GM18867 (cell line): ENCODE data around the gene OR14A2.
"Not testable (repeated sequence)": the region's sequence is repeated elsewhere in the genome, so short reads cannot be mapped to it uniquely, and the experiment has no call there.

Experiments
- ATAC-seq: cut with Tn5 transposase; IDR thresholded peaks from one replicate; pipeline ENCODE4 v1.9.1; 2021; ENCODE audit warnings: mild to moderate bottlenecking, moderate library complexity; ENCODE audit not compliant: unreplicated experiment

The OR14A2 gene

GRCh38 chr1:247748041-247748440 lies at the start of gene OR14A2:
Gene OR14A2 (minus strand): TSS chr1:247748141.
- no peak for ATAC-seq

GRCh38 chr1:247797518-247797917 lies 49.6 kb upstream of the OR14A2 start:
- no peak for ATAC-seq

DNA sequence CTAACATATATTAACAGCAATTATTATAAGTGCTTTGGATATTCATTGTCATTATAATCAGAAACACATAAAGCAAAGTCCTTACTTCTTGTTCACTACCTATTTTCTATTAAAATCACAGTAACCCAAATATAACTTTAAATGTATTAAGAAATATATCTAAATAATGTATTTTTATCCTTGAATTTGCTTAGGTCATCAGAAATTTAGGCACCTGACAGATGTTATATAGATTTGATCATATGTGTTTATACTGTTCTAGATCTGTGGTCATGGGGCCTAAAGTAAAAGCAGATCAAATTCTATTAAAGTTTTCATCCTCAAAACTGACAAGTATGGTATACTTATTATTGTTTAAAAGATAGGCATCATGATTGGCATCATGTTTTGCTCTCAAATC lies 21.7 kb upstream of the OR14A2 start:
- ATAC-seq: no peak

GRCh38 chr1:247760456-247760855 lies 12.5 kb upstream of the OR14A2 start, which contains the start of gene OR1C1:
Gene OR1C1 (minus strand): TSS chr1:247760556. CDS start chr1:247758406, 2,150 bp downstream.
- ATAC-seq: no peak

- not testable (repeated sequence) for ATAC-seq
These were observed 6.4 kb upstream of the OR14A2 start for GRCh38 chr1:247754311-247754710.

GRCh38 chr1:247749870-247750269 lies 1.9 kb upstream of the OR14A2 start:
- no peak for ATAC-seq

- no peak for ATAC-seq
These were observed 325 bp downstream of the OR14A2 start for GRCh38 chr1:247747616-247748015.

DNA sequence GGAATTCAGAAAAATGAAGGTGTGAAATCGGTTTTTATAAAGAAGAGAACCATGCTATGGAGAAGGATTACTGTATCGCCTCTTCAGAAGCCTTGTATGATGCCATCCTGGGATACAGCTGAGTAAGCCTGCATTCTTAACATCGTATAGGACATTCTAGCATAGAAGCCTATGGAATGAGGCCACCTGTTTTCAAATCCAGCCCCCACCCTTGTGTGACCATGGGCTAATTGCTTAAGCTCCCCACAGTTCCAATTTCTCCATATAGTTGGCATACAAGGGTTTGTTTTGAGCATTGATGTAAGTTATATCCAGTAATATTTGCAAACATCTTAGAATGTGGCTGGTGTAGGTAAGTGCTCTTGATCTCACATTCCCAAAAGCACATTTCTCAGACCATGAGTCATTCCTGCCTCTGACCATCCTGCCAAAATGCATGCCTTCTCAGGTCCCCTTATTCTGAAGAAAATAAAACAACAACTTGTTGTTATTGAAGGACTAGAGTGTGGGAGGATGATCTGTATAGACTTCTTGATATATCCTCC lies 1.5 kb downstream of the OR14A2 start:
- no peak for ATAC-seq

GRCh38 chr1:247742215-247742760 lies 5.7 kb downstream of the OR14A2 start:
- not testable (repeated sequence) for ATAC-seq

- no peak for ATAC-seq
These were observed 6.2 kb downstream of the OR14A2 start for GRCh38 chr1:247741756-247742155.

DNA sequence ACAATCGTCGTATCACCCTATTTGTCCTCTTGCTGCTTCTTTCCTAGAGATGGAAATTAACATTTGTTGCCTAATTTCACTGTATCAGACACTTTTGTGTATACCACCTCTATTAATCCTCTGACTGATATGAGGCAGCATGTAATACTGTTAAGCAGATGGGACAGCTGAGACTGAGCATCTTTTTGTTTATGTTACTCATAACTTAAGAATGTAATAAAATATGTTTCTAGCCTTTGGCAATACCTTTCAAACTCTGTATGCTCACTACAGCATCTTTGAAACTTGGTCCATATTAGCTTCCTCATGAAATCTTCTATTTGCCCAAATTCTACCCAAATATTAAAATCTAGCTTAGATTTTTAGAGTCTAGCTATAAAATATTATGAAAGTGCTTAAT lies 7.2 kb downstream of the OR14A2 start:
- no peak for ATAC-seq

DNA sequence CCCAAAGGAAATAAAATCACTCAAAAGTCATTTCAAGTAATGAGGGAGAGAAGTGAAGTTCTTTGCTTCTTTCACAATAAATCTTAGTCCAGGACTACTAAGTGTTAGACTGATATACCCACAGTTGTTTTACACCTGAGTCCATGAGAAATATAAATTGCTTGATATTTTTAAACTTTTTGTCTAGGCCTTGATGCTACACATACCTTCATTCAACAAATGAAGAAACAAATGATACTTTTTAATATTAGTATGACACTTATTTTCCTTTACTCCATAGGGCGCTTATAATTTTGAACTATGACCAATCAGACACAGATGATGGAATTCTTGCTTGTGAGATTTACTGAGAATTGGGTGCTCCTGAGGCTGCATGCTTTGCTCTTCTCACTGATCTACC lies 9.6 kb downstream of the OR14A2 start, which contains the start of gene OR14K1:
TSS of gene OR14K1 (plus strand) at position 301 of the 400 bp plus-strand sequence. CDS start at position 301, 0 bp downstream.
- ATAC-seq: no peak

- ATAC-seq: no peak
These were observed 26.7 kb downstream of the OR14A2 start for GRCh38 chr1:247721222-247721621.

GRCh38 chr1:247716546-247716945 lies 31.4 kb downstream of the OR14A2 start, which contains the start of gene OR6F1:
Gene OR6F1 (minus strand): TSS chr1:247716646. CDS start chr1:247712755, 3,891 bp downstream.
- ATAC-seq: no peak

- ATAC-seq: no peak
These were observed 34.2 kb downstream of the OR14A2 start for GRCh38 chr1:247713753-247714152.

- ATAC-seq: not testable (repeated sequence)
These were observed 37.3 kb downstream of the OR14A2 start for GRCh38 chr1:247710681-247711080.

GRCh38 chr1:247701338-247701737 lies 46.6 kb downstream of the OR14A2 start:
- ATAC-seq: no peak

- ATAC-seq: peak; percentile 94
These were observed 66.5 kb downstream of the OR14A2 start for GRCh38 chr1:247681288-247681897.

DNA sequence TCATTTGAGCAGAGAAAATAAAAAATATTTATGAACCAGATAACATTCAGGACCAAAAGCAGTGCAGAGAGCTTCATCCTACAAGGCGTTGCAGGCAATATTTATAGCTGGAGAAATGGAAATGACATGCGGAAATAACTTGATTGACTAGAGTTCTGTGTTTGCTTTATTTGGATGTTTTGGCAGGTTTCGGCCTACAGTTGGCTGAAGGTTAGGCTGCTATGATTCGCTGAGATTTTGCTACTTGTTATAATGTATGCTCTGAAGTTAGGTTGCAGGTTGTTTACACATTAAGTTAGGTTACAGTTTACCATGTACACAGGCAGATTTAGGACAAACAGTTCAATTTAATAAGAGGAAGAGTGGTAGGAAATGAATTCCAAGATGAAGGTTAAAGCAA lies 67.8 kb downstream of the OR14A2 start:
- no peak for ATAC-seq

DNA sequence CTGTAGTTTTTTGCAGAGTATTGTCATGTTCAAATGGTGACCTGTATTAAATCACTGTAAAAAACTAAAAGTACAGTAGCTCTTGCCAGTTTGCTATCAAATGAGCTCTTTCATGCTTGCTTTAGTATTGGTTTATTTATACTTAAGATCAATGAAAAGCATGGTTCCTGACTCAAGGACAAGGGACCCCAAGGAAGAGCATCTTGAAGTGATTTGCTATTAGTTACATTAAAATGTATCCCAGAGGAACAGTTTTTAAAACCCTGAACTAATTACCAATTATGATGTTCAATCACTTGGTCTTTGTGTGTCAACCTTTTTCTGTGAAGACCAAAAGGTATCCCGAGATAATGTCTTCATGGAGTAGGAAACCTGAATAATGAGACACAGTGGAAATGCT lies 68.3 kb downstream of the OR14A2 start, which contains the start of gene OR13G1:
TSS of gene OR13G1 (minus strand) at position 101 of the 400 bp plus-strand sequence. CDS start 6,698 bp downstream, outside the sequence.
- ATAC-seq: no peak
